MM.1S (cell line): ENCODE measurements around the gene CSRP1.
A peak's percentile ranks its signal among the peaks of the same experiment; 100 is the strongest.

Source experiments
- DNase-seq: peaks from one replicate; pipeline ENCODE4 v3.0.0-alpha.2; 2015
- H2AFZ ChIP-seq: fragments of 300-600 bp; sonication (generic); 2 replicates; pipeline ENCODE4 v1.6.0; 2016; ENCODE audit warnings: antibody characterized with exemption, low read length
- H3F3A ChIP-seq: fragments of 300-600 bp; sonication (generic); 2 replicates; pipeline ENCODE4 v1.6.1; 2016; ENCODE audit warnings: mild to moderate bottlenecking, antibody characterized with exemption, low read length, moderate library complexity, mixed read lengths; ENCODE audit not compliant: insufficient read depth
- H3K27ac ChIP-seq: fragments of 300-600 bp; sonication (generic); 2 replicates; pipeline ENCODE4 v1.5.1; 2016; ENCODE audit warnings: mild to moderate bottlenecking, low read length
- H3K27me3 ChIP-seq: fragments of 300-600 bp; sonication (generic); replicated peaks from 2 replicates; pipeline ENCODE4 v1.6.0; 2016; ENCODE audit warnings: low read length; ENCODE audit not compliant: insufficient read depth
- H3K36me3 ChIP-seq: fragments of 300-600 bp; sonication (generic); replicated peaks from 2 replicates; pipeline ENCODE4 v1.6.1; 2016; ENCODE audit warnings: mild to moderate bottlenecking, low read length, mixed read lengths; ENCODE audit not compliant: insufficient read depth
- H3K4me1 ChIP-seq: fragments of 300-600 bp; sonication (generic); 2 replicates; pipeline ENCODE4 v1.6.1; 2016; ENCODE audit warnings: low read length, mixed read lengths
- H3K4me2 ChIP-seq: fragments of 300-600 bp; sonication (generic); 2 replicates; pipeline ENCODE4 v1.6.0; 2016; ENCODE audit warnings: low read depth, low read length
- H3K4me3 ChIP-seq: fragments of 300-600 bp; sonication (generic); 2 replicates; pipeline ENCODE4 v1.5.1; 2016; ENCODE audit warnings: low read length, mixed read lengths
- H3K79me2 ChIP-seq: fragments of 300-600 bp; sonication (generic); 2 replicates; pipeline ENCODE4 v1.6.1; 2016; ENCODE audit warnings: mixed run types, low read length, mixed read lengths
- H3K9ac ChIP-seq: fragments of 300-600 bp; sonication (generic); 2 replicates; pipeline ENCODE4 v1.6.1; 2016; ENCODE audit warnings: low read length, mixed read lengths
- H3K9me2 ChIP-seq: fragments of 300-600 bp; sonication (generic); replicated peaks from 2 replicates; pipeline ENCODE4 v1.6.1; 2016; ENCODE audit warnings: mild to moderate bottlenecking, low read length, mixed read lengths; ENCODE audit not compliant: insufficient read depth
- H3K9me3 ChIP-seq: fragments of 300-600 bp; sonication (generic); replicated peaks from 2 replicates; pipeline ENCODE4 v1.6.1; 2016; ENCODE audit warnings: mild to moderate bottlenecking, low read length, mixed read lengths; ENCODE audit not compliant: insufficient read depth
- H4K20me1 ChIP-seq: fragments of 300-600 bp; sonication (generic); 2 replicates; pipeline ENCODE4 v1.6.1; 2016; ENCODE audit warnings: mild to moderate bottlenecking, low read length, moderate library complexity, mixed read lengths; ENCODE audit not compliant: insufficient read depth
- EZH2 ChIP-seq: fragments of 300-600 bp; sonication (generic); optimal IDR thresholded peaks from 2 replicates; pipeline ENCODE3; 2017; ENCODE audit warnings: low read depth, mild to moderate bottlenecking, antibody characterized with exemption, low read length, mixed read lengths
- EZH2phosphoT487 ChIP-seq: fragments of 300-600 bp; sonication (generic); IDR thresholded peaks from 2 replicates; pipeline ENCODE4 v1.6.1; 2018; ENCODE audit warnings: antibody characterized with exemption, low read length
- TF ChIP-seq, protein P1 (sequence below): fragments of 300-600 bp; sonication (generic); IDR thresholded peaks from 2 replicates; pipeline ENCODE4 v1.5.1; 2016; ENCODE audit warnings: antibody characterized with exemption, low read length, mixed read lengths

The CSRP1 gene

DNA sequence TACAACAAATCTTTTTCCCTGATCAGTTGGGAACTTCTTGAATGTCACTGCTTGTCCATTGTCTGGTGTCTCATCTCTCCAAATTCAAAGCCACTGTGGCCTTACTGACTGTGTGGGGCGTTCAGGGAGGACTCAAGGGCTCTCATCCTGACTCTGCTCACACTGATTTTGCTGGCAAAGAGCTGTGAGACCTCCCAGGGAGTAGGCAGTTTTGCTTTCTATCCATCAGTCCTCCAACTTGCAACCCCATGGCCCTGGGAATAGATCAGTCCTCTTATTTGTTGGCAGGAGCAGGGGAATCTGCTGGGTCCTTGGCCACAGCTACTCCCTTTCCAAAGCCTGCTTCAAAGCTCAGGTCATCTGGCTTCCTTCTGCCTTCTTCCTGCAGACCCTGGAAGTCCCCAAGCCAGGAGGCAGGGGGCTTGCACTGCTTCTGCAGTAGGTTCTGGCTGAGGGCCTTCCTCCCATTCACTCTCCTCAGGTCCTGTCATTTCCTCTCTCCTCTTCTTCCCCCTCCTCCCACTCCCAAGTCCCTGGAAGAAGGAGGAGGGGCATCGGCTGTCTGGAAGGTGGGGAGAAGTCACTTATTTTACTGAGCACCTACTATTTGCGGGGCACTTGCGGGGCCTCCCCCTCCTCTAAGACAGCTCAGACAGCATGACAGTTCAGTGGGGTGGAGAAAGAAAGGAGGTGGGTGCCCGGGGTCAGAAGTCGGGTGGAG lies 31.1 kb upstream of the CSRP1 start:
- H3K27me3 ChIP-seq = peaks cover 40% of the 10 kb centered on the region
- peak overlapping the region; percentile 85; the same call in 1 of the 2 replicates for H3K4me2 ChIP-seq
- H3K79me2 ChIP-seq = no peaks in the 10 kb centered on the region
- H3K4me3 ChIP-seq = no peak overlapping the region
- no peaks in the 10 kb centered on the region for H4K20me1 ChIP-seq
- TF ChIP-seq, protein P1, sequence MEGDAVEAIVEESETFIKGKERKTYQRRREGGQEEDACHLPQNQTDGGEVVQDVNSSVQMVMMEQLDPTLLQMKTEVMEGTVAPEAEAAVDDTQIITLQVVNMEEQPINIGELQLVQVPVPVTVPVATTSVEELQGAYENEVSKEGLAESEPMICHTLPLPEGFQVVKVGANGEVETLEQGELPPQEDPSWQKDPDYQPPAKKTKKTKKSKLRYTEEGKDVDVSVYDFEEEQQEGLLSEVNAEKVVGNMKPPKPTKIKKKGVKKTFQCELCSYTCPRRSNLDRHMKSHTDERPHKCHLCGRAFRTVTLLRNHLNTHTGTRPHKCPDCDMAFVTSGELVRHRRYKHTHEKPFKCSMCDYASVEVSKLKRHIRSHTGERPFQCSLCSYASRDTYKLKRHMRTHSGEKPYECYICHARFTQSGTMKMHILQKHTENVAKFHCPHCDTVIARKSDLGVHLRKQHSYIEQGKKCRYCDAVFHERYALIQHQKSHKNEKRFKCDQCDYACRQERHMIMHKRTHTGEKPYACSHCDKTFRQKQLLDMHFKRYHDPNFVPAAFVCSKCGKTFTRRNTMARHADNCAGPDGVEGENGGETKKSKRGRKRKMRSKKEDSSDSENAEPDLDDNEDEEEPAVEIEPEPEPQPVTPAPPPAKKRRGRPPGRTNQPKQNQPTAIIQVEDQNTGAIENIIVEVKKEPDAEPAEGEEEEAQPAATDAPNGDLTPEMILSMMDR = no peak
- TF ChIP-seq EZH2 (no peak), EZH2phosphoT487 (no peak)
- DNase-seq = no peak
- no peaks in the 10 kb centered on the region for H3K36me3 ChIP-seq
- H3K4me1 ChIP-seq = no peaks in the 10 kb centered on the region
- H3K27ac ChIP-seq = no peak overlapping the region
- H3K9ac ChIP-seq = no peak overlapping the region
- no peaks in the 10 kb centered on the region for H3K9me2 ChIP-seq
- H3F3A ChIP-seq = no peaks in the 10 kb centered on the region
- H2AFZ ChIP-seq = no peak overlapping the region
- no peaks in the 10 kb centered on the region for H3K9me3 ChIP-seq

DNA sequence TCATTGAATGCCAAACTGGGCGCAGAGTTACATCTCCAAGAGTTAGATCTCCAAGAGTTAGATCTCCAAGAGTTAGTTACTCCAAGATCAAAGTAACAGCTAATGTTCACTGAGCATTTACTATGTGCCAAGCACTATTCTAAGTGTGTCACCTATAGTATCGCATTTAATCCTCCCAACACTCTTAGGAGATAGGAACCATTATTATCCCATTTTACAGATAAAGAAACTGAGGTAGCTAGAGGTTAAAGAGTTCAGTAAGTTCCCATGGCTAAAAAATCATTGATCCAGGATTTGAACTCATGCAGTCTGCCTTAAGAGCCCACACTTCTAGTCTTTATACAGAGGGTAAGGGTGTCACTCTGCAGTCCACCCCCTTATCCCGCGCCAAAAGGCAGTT lies 30.5 kb upstream of the CSRP1 start:
- Histone ChIP-seq H3K9ac (no peak overlapping the region), H3K4me3 (no peak overlapping the region), H3K36me3 (no peaks in the 10 kb centered on the region), H4K20me1 (no peaks in the 10 kb centered on the region), H3K27ac (no peak overlapping the region), H3K9me3 (no peaks in the 10 kb centered on the region), H2AFZ (no peak overlapping the region), H3K27me3 (peaks cover 40% of the 10 kb centered on the region), H3F3A (no peaks in the 10 kb centered on the region), H3K4me1 (no peaks in the 10 kb centered on the region), H3K9me2 (no peaks in the 10 kb centered on the region), H3K79me2 (no peaks in the 10 kb centered on the region), H3K4me2 (no peak overlapping the region)
- TF ChIP-seq EZH2phosphoT487 (no peak), EZH2 (no peak)
- TF ChIP-seq, protein P1 = no peak
- no peak for DNase-seq

DNA sequence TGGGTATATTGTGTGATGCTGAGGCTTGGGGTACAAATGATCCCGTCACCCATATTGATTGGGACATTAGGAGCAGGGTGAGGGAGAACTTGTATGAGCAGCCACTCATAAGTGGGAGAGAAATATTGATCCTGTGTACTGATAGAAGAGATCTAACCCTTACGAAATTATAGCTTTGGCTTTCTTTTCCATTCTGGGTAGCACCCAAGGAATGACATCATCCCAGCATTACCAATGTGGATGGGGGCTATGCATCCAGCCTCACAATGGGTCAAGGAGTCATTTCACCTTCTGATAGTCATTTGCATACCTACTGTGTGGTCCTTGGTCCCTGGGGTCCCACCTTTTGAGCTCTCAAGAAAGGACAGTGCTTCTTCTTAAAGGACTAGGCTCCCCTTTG lies 30.1 kb upstream of the CSRP1 start:
- H3K36me3 ChIP-seq = no peaks in the 10 kb centered on the region
- no peak overlapping the region for H3K9ac ChIP-seq
- H3K4me3 ChIP-seq = no peak overlapping the region
- H2AFZ ChIP-seq = no peak overlapping the region
- TF ChIP-seq EZH2 = no peak
- TF ChIP-seq, protein P1 = no peak
- no peak for TF ChIP-seq EZH2phosphoT487
- no peaks in the 10 kb centered on the region for H3F3A ChIP-seq
- H3K27me3 ChIP-seq = peaks cover 40% of the 10 kb centered on the region
- H3K79me2 ChIP-seq = no peaks in the 10 kb centered on the region
- H3K27ac ChIP-seq = no peak overlapping the region
- H3K9me3 ChIP-seq = no peaks in the 10 kb centered on the region
- no peak for DNase-seq
- no peak overlapping the region for H3K4me2 ChIP-seq
- no peaks in the 10 kb centered on the region for H3K4me1 ChIP-seq
- H4K20me1 ChIP-seq = no peaks in the 10 kb centered on the region
- H3K9me2 ChIP-seq = no peaks in the 10 kb centered on the region
